GM21423 (cell line): ENCODE measurements around the gene KLHL4.
"Not testable (repeated sequence)": the region's sequence is repeated elsewhere in the genome, so short reads cannot be mapped to it uniquely, and the experiment has no call there.

Source experiments
- ATAC-seq: cut with Tn5 transposase; IDR thresholded peaks from one replicate; pipeline ENCODE4 v1.9.1; 2021; ENCODE audit warnings: mild to moderate bottlenecking, moderate library complexity; ENCODE audit not compliant: unreplicated experiment

The KLHL4 gene

GRCh38 chrX:87661761-87662160 is 144.2 kb downstream of the KLHL4 start:
- ATAC-seq: no peak

- no peak for ATAC-seq
Measured at GRCh38 chrX:87663421-87663820, 145.8 kb downstream of the KLHL4 start.

- ATAC-seq: no peak
Measured at GRCh38 chrX:87664381-87664780, 146.8 kb downstream of the KLHL4 start.

GRCh38 chrX:87679849-87680248 is 162.2 kb downstream of the KLHL4 start:
- no peak for ATAC-seq

GRCh38 chrX:87687703-87688102 is 170.1 kb downstream of the KLHL4 start:
- ATAC-seq: no peak

GRCh38 chrX:87688113-87688748 is 170.6 kb downstream of the KLHL4 start:
- not testable (repeated sequence) for ATAC-seq

GRCh38 chrX:87689218-87689617 is 171.6 kb downstream of the KLHL4 start:
- not testable (repeated sequence) for ATAC-seq

GRCh38 chrX:87693204-87693603 is 175.6 kb downstream of the KLHL4 start:
- ATAC-seq: no peak

GRCh38 chrX:87697409-87697808 is 179.8 kb downstream of the KLHL4 start:
- no peak for ATAC-seq

- no peak for ATAC-seq
Measured at GRCh38 chrX:87702795-87703194, 185.2 kb downstream of the KLHL4 start.

GRCh38 chrX:87703469-87703868 is 185.9 kb downstream of the KLHL4 start:
- ATAC-seq: not testable (repeated sequence)

- ATAC-seq: no peak
Measured at GRCh38 chrX:87706134-87706533, 188.5 kb downstream of the KLHL4 start.

GRCh38 chrX:87710580-87710979 is 193.0 kb downstream of the KLHL4 start:
- no peak for ATAC-seq
